ENCODE data around the gene C10orf90.

GRCh38 chr10:126687121-126687606 lies 16.7 kb upstream of the C10orf90 start:
- TF ChIP-seq EP300 (IDR thresholded peaks at IDR 0.05) (no peak), POLR2AphosphoS5 (IDR thresholded peaks at IDR 0.05) (no peak)
- TF ChIP-seq, protein P1, sequence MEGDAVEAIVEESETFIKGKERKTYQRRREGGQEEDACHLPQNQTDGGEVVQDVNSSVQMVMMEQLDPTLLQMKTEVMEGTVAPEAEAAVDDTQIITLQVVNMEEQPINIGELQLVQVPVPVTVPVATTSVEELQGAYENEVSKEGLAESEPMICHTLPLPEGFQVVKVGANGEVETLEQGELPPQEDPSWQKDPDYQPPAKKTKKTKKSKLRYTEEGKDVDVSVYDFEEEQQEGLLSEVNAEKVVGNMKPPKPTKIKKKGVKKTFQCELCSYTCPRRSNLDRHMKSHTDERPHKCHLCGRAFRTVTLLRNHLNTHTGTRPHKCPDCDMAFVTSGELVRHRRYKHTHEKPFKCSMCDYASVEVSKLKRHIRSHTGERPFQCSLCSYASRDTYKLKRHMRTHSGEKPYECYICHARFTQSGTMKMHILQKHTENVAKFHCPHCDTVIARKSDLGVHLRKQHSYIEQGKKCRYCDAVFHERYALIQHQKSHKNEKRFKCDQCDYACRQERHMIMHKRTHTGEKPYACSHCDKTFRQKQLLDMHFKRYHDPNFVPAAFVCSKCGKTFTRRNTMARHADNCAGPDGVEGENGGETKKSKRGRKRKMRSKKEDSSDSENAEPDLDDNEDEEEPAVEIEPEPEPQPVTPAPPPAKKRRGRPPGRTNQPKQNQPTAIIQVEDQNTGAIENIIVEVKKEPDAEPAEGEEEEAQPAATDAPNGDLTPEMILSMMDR (IDR thresholded peaks at IDR 0.05), result no peak
